GM04503 (cell line): ENCODE results near the gene TRIM65.

Experiments
- DNase-seq: peaks from one replicate; pipeline ENCODE4 v3.0.0-alpha.2; 2012; ENCODE audit warnings: low read depth

Gene TRIM65

GRCh38 chr17:75850928-75851692 lies 45.6 kb downstream of the TRIM65 start:
- no peak for DNase-seq

- no peak for DNase-seq
Observed at GRCh38 chr17:75849724-75850123, 47.0 kb downstream of the TRIM65 start.

GRCh38 chr17:75849279-75849646 lies 47.5 kb downstream of the TRIM65 start:
- no peak for DNase-seq

GRCh38 chr17:75848523-75849278 lies 48.0 kb downstream of the TRIM65 start:
- no peak for DNase-seq

- DNase-seq = no peak
Observed at GRCh38 chr17:75847614-75848522, 48.9 kb downstream of the TRIM65 start.

- DNase-seq = no peak
Observed at GRCh38 chr17:75846692-75847613, 49.8 kb downstream of the TRIM65 start.

GRCh38 chr17:75845933-75846691 lies 50.6 kb downstream of the TRIM65 start:
- DNase-seq = no peak

- DNase-seq = no peak
Observed at GRCh38 chr17:75845058-75845711, 51.6 kb downstream of the TRIM65 start.

- DNase-seq = no peak
Observed at GRCh38 chr17:75844530-75845057, 52.2 kb downstream of the TRIM65 start.

- no peak for DNase-seq
Observed at GRCh38 chr17:75843577-75844529, 52.9 kb downstream of the TRIM65 start, which contains the start of gene UNC13D. UNC13D (minus strand) TSS chr17:75844404; CDS start chr17:75844337, 67 bp downstream.

- no peak for DNase-seq
Observed at GRCh38 chr17:75842963-75843576, 53.7 kb downstream of the TRIM65 start.

GRCh38 chr17:75842411-75842810 lies 54.3 kb downstream of the TRIM65 start:
- no peak for DNase-seq

- DNase-seq = no peak
Observed at GRCh38 chr17:75840799-75841164, 56.0 kb downstream of the TRIM65 start.

- no peak for DNase-seq
Observed at GRCh38 chr17:75839942-75840798, 56.6 kb downstream of the TRIM65 start.
